IgD-negative memory B cell (primary cell): ENCODE measurements around the gene CD300E. TPM values are rescaled to one million over a fixed set of nuclear protein-coding genes. Genes with fewer than 3 reads are reported as not detected.
A peak's percentile ranks its signal among the peaks of the same experiment; 100 is the strongest.
"Not testable (repeated sequence)": the region's sequence is repeated elsewhere in the genome, so short reads cannot be mapped to it uniquely, and the experiment has no call there.

Experiments
- H3K27ac Mint-ChIP-seq, 3 donors: one replicate each; pipeline ENCODE4 v1.8.0; 2020 to 2022; ENCODE audit warnings: mild to moderate bottlenecking in 3 of 3, mixed read lengths in 3 of 3, moderate library complexity in 1 of 3
- H3K27me3 Mint-ChIP-seq: one replicate; pipeline ENCODE4 v1.8.0; 2021; ENCODE audit warnings: mixed read lengths
- H3K36me3 Mint-ChIP-seq: one replicate; pipeline ENCODE4 v1.8.0; 2020; ENCODE audit warnings: mild to moderate bottlenecking, mixed read lengths
- H3K4me1 Mint-ChIP-seq, 3 donors: one replicate each; pipeline ENCODE4 v1.8.0; 2020 to 2022; ENCODE audit warnings: mixed read lengths in 3 of 3, mild to moderate bottlenecking in 1 of 3
- H3K4me3 Mint-ChIP-seq, 4 donors: one replicate each; pipeline ENCODE4 v1.8.0; 2020 to 2022; ENCODE audit warnings: mild to moderate bottlenecking in 4 of 4, mixed read lengths in 4 of 4, moderate library complexity in 3 of 4
- H3K9me3 Mint-ChIP-seq, 3 donors: one replicate each; pipeline ENCODE4 v1.8.0; 2020 to 2021; ENCODE audit warnings: mixed read lengths in 3 of 3, mild to moderate bottlenecking in 1 of 3
- polyA plus RNA-seq: library from polyadenylated mRNA; unstranded; fragments of 300-500 nt; fragmentation: Illumina TruSeq; gene quantifications from one replicate; pipeline ENCODE4 v1.2.3, GENCODE V29; 2021

Gene CD300E
- polyA plus RNA-seq, 1 donor from 2014 or later = 0.11 TPM

GRCh38 chr17:74599023-74599399 lies 24.5 kb downstream of the CD300E start:
- peak overlapping the region in 1 of 4 donors; percentile 77 for H3K4me3 Mint-ChIP-seq
- no peaks in the 10 kb centered on the region for H3K36me3 Mint-ChIP-seq
- H3K9me3 Mint-ChIP-seq = peaks cover 0 to 3% (median 0%) of the 10 kb centered on the region in 3 donors
- peak overlapping the region in 1 of 3 donors; percentile 30 for H3K27ac Mint-ChIP-seq
- peaks cover 15% of the 10 kb centered on the region for H3K27me3 Mint-ChIP-seq
- peaks cover 13 to 36% (median 19%) of the 10 kb centered on the region in 3 donors for H3K4me1 Mint-ChIP-seq

GRCh38 chr17:74598346-74599022 lies 25.1 kb downstream of the CD300E start:
- H3K9me3 Mint-ChIP-seq = peaks cover 0 to 3% (median 0%) of the 10 kb centered on the region in 3 donors
- H3K4me3 Mint-ChIP-seq = peak overlapping the region in 1 of 4 donors; percentile 77
- no peaks in the 10 kb centered on the region for H3K36me3 Mint-ChIP-seq
- H3K27ac Mint-ChIP-seq = no peak overlapping the region
- peaks cover 13 to 33% (median 19%) of the 10 kb centered on the region in 3 donors for H3K4me1 Mint-ChIP-seq
- H3K27me3 Mint-ChIP-seq = peaks cover 15% of the 10 kb centered on the region

- Mint-ChIP-seq H3K36me3 (no peaks in the 10 kb centered on the region), H3K9me3 (peaks cover 0 to 3% (median 0%) of the 10 kb centered on the region in 3 donors), H3K27ac (no peak overlapping the region), H3K4me3 (no peak overlapping the region), H3K27me3 (peaks cover 17% of the 10 kb centered on the region), H3K4me1 (peaks cover 14 to 29% (median 20%) of the 10 kb centered on the region in 3 donors)
These were observed 26.3 kb downstream of the CD300E start for GRCh38 chr17:74597069-74597790.

GRCh38 chr17:74595037-74595750 lies 28.3 kb downstream of the CD300E start:
- peaks cover 15% of the 10 kb centered on the region for H3K27me3 Mint-ChIP-seq
- no peaks in the 10 kb centered on the region for H3K36me3 Mint-ChIP-seq
- H3K27ac Mint-ChIP-seq = no peak overlapping the region
- H3K9me3 Mint-ChIP-seq = peaks cover 0 to 4% (median 0%) of the 10 kb centered on the region in 3 donors
- H3K4me3 Mint-ChIP-seq = no peak overlapping the region
- peaks cover 19 to 27% (median 24%) of the 10 kb centered on the region in 3 donors for H3K4me1 Mint-ChIP-seq

GRCh38 chr17:74592087-74592990 lies 31.2 kb downstream of the CD300E start, which contains the start of gene CD300LD:
CD300LD (minus strand) TSS chr17:74592283; CDS start chr17:74592202, 81 bp downstream.
- peak within 1 kb of the TSS in 2 of 3 donors; percentile 33 to 68 for H3K27ac Mint-ChIP-seq
- H3K36me3 Mint-ChIP-seq = no peaks in the 10 kb centered on the region
- H3K4me1 Mint-ChIP-seq = peaks cover 9 to 11% (median 10%) of the 10 kb centered on the region in 3 donors
- peaks cover 0 to 4% (median 0%) of the 10 kb centered on the region in 3 donors for H3K9me3 Mint-ChIP-seq
- H3K27me3 Mint-ChIP-seq = peaks cover 10% of the 10 kb centered on the region
- H3K4me3 Mint-ChIP-seq = peak within 1 kb of the TSS in 2 of 4 donors; percentile 8 to 53

GRCh38 chr17:74591503-74591902 lies 32.0 kb downstream of the CD300E start:
- peaks cover 0 to 1% (median 0%) of the 10 kb centered on the region in 3 donors for H3K9me3 Mint-ChIP-seq
- H3K27ac Mint-ChIP-seq = no peak overlapping the region
- H3K36me3 Mint-ChIP-seq = no peaks in the 10 kb centered on the region
- H3K4me1 Mint-ChIP-seq = peaks cover 9 to 11% (median 10%) of the 10 kb centered on the region in 3 donors
- H3K27me3 Mint-ChIP-seq = peaks cover 14% of the 10 kb centered on the region
- H3K4me3 Mint-ChIP-seq = no peak overlapping the region

- H3K27me3 Mint-ChIP-seq = peaks cover 12% of the 10 kb centered on the region
- no peaks in the 10 kb centered on the region for H3K36me3 Mint-ChIP-seq
- no peak overlapping the region for H3K4me3 Mint-ChIP-seq
- H3K27ac Mint-ChIP-seq = no peak overlapping the region
- peaks cover 0 to 6% (median 0%) of the 10 kb centered on the region in 3 donors for H3K9me3 Mint-ChIP-seq
- no peaks in the 10 kb centered on the region for H3K4me1 Mint-ChIP-seq
These were observed 37.8 kb downstream of the CD300E start for GRCh38 chr17:74585711-74586110.

GRCh38 chr17:74584292-74585060 lies 39.1 kb downstream of the CD300E start:
- H3K36me3 Mint-ChIP-seq = no peaks in the 10 kb centered on the region
- H3K4me3 Mint-ChIP-seq = no peak overlapping the region
- H3K27ac Mint-ChIP-seq = peak overlapping the region in 1 of 3 donors; percentile 54
- H3K27me3 Mint-ChIP-seq = peaks cover 12% of the 10 kb centered on the region
- no peaks in the 10 kb centered on the region for H3K4me1 Mint-ChIP-seq
- H3K9me3 Mint-ChIP-seq = peaks cover 0 to 6% (median 0%) of the 10 kb centered on the region in 3 donors

- H3K27ac Mint-ChIP-seq = no peak overlapping the region
These were observed 40.9 kb downstream of the CD300E start for GRCh38 chr17:74582633-74583032.

GRCh38 chr17:74579900-74580299 lies 43.6 kb downstream of the CD300E start:
- H3K36me3 Mint-ChIP-seq = peaks cover 5% of the 10 kb centered on the region
- H3K27ac Mint-ChIP-seq = peak overlapping the region in 1 of 3 donors; percentile 12

More at GRCh38 chr17:74582633-74583032, 40.9 kb downstream of the CD300E start:
- peaks cover 3% of the 10 kb centered on the region for H3K36me3 Mint-ChIP-seq
- peaks cover 0 to 3% (median 0%) of the 10 kb centered on the region in 3 donors for H3K4me1 Mint-ChIP-seq
- H3K4me3 Mint-ChIP-seq = peak overlapping the region in 1 of 4 donors; percentile 41
- H3K9me3 Mint-ChIP-seq = peaks cover 0 to 6% (median 0%) of the 10 kb centered on the region in 3 donors
- peaks cover 18% of the 10 kb centered on the region for H3K27me3 Mint-ChIP-seq

GRCh38 chr17:74578979-74579378 lies 44.6 kb downstream of the CD300E start:
- Mint-ChIP-seq H3K9me3 (peaks cover 0 to 2% (median 0%) of the 10 kb centered on the region in 3 donors), H3K36me3 (peaks cover 5% of the 10 kb centered on the region), H3K27ac (no peak overlapping the region), H3K4me1 (peaks cover 0 to 8% (median 6%) of the 10 kb centered on the region in 3 donors), H3K27me3 (peaks cover 10% of the 10 kb centered on the region), H3K4me3 (peak overlapping the region in 1 of 4 donors; percentile 1)

More at GRCh38 chr17:74579900-74580299, 43.6 kb downstream of the CD300E start:
- Mint-ChIP-seq H3K4me3 (no peak overlapping the region), H3K4me1 (peaks cover 0 to 8% (median 6%) of the 10 kb centered on the region in 3 donors), H3K9me3 (peaks cover 0 to 4% (median 2%) of the 10 kb centered on the region in 3 donors), H3K27me3 (peaks cover 9% of the 10 kb centered on the region)

- Mint-ChIP-seq H3K27ac (no peak overlapping the region), H3K36me3 (peaks cover 5% of the 10 kb centered on the region), H3K9me3 (peaks cover 0 to 2% (median 0%) of the 10 kb centered on the region in 3 donors), H3K27me3 (peaks cover 18% of the 10 kb centered on the region), H3K4me3 (no peak overlapping the region), H3K4me1 (peaks cover 0 to 8% (median 6%) of the 10 kb centered on the region in 3 donors)
These were observed 48.9 kb downstream of the CD300E start for GRCh38 chr17:74574489-74575142.

GRCh38 chr17:74573635-74574034 lies 49.9 kb downstream of the CD300E start:
- H3K4me1 Mint-ChIP-seq, H3K4me3 Mint-ChIP-seq, H3K9me3 Mint-ChIP-seq, H3K36me3 Mint-ChIP-seq, H3K27ac Mint-ChIP-seq: not testable (repeated sequence)
- H3K27me3 Mint-ChIP-seq = peaks cover 15% of the 10 kb centered on the region
